Epithelial cell of proximal tubule (primary cell): ENCODE data around the gene ARHGEF16. TPM values are rescaled to one million over a fixed set of nuclear protein-coding genes. Genes with fewer than 3 reads are reported as not detected.

Experiments used
- DNase-seq: peaks from one replicate; pipeline ENCODE4 v3.0.0-alpha.2; 2011; ENCODE audit warnings: low read depth
- H3K4me3 ChIP-seq: 2 replicates; pipeline ENCODE4 v1.5.1; 2011; ENCODE audit warnings: low read depth, mild to moderate bottlenecking, low read length
- CTCF ChIP-seq: conservative IDR thresholded peaks from 2 replicates; pipeline ENCODE4 v1.5.1; 2012; ENCODE audit warnings: low read depth, mild to moderate bottlenecking, low read length
- total RNA-seq: library from RNA; depleted of rRNA; stranded (reverse); fragments of >200 nt; gene quantifications from 2 replicates; pipeline ENCODE4 v1.2.3, GENCODE V29; 2015

Gene ARHGEF16
- total RNA-seq, 1 donor from 2014 or later, result 36.6 TPM

- H3K4me3 ChIP-seq, result no peak overlapping the region
- TF ChIP-seq CTCF, result no peak
- no peak for DNase-seq
Observed at GRCh38 chr1:3524556-3525203, 70.2 kb downstream of the ARHGEF16 start.

GRCh38 chr1:3525551-3526482, 71.4 kb downstream of the ARHGEF16 start:
- DNase-seq, result no peak
- no peak overlapping the region for H3K4me3 ChIP-seq
- no peak for TF ChIP-seq CTCF

- TF ChIP-seq CTCF, result no peak
- DNase-seq, result no peak
- no peak overlapping the region for H3K4me3 ChIP-seq
Observed at GRCh38 chr1:3527774-3528173, 73.3 kb downstream of the ARHGEF16 start.

GRCh38 chr1:3529099-3529729, 74.7 kb downstream of the ARHGEF16 start:
- DNase-seq, result no peak
- TF ChIP-seq CTCF, result no peak
- H3K4me3 ChIP-seq, result no peak overlapping the region

- DNase-seq, result no peak
- H3K4me3 ChIP-seq, result peak overlapping the region; percentile 60
- TF ChIP-seq CTCF, result no peak
Observed at GRCh38 chr1:3530086-3530925, 75.8 kb downstream of the ARHGEF16 start.

Other genes with a start within 250 kb of the ARHGEF16 start
- 5.1 and 33.3 TPM in 2 replicates for gene MEGF6, start 156.8 kb downstream of the ARHGEF16 start, total RNA-seq
- 8.1 and 12.4 TPM in 2 replicates for gene TPRG1L, start 170.3 kb downstream of the ARHGEF16 start, total RNA-seq
- gene WRAP73, start 195.4 kb downstream of the ARHGEF16 start, total RNA-seq, result 17.0 and 26.3 TPM in 2 replicates
- not detected in 2 replicates for gene TP73, start 197.9 kb downstream of the ARHGEF16 start, total RNA-seq